ENCODE measurements around the gene EPM2AIP1. TPM values are rescaled to one million over a fixed set of nuclear protein-coding genes. Genes with fewer than 3 reads are reported as not detected.

Gene EPM2AIP1
- total and polyA plus RNA-seq, 2 of the 8 experiments (the other 6 are each of a cell fraction or from before 2014, with no cell fraction given): 6.6 to 9.0 TPM

- TF ChIP-seq CREB1 (IDR thresholded peaks at IDR 0.05): peak; percentile 89
- TF ChIP-seq POU5F1 (IDR thresholded peaks at IDR 0.05; ENCODE audit: low read depth, low read length): no peak
- no peak for TF ChIP-seq CTBP2 (IDR thresholded peaks at IDR 0.05; ENCODE audit: borderline replicate concordance, insufficient read depth, insufficient read length, low read length)
- no peak for TF ChIP-seq EGR1 (IDR thresholded peaks at IDR 0.05; ENCODE audit: borderline replicate concordance, low read depth, low read length)
- TF ChIP-seq POLR2AphosphoS5 (IDR thresholded peaks at IDR 0.05; ENCODE audit: low read depth, low read length): peak; percentile 86
- peak; percentile 99 for TF ChIP-seq YY1 (IDR thresholded peaks at IDR 0.05; ENCODE audit: low read depth, low read length)
- no peak for TF ChIP-seq CBX8 (IDR thresholded peaks at IDR 0.05; ENCODE audit: borderline replicate concordance, low read depth, low read length)
- peak; percentile 87 for TF ChIP-seq CHD2 (IDR thresholded peaks at IDR 0.05; ENCODE audit: low read length)
- peak; percentile 78 for TF ChIP-seq SAP30 (IDR thresholded peaks at IDR 0.05; ENCODE audit: insufficient read depth, insufficient replicate concordance, low read length)
Observed at GRCh38 chr3:36993326-36994283, 674 bp upstream of the EPM2AIP1 start, which contains the start of gene MLH1 (continued).
